ENCODE results near the gene PAX8. TPM values are rescaled to one million over a fixed set of nuclear protein-coding genes. Genes with fewer than 3 reads are reported as not detected.
"Not testable (repeated sequence)": the region's sequence is repeated elsewhere in the genome, so short reads cannot be mapped to it uniquely, and the experiment has no call there.

The PAX8 gene
- total and polyA plus RNA-seq, 8 donors, result 0.28 to 6.5 (median 1.1) TPM; not detected in 3

- WGBS, 5 donors, result 75 to 83% (median 78%) methylated on average over 2 of the region's 2 CpGs
- Histone ChIP-seq H3K4me1 (no peaks in the 10 kb centered on the region), H3K27ac (no peak overlapping the region), H3K9me3 (no peaks in the 10 kb centered on the region), H3K4me3 (no peak overlapping the region), H3K27me3 (no peaks in the 10 kb centered on the region), H3K36me3 (no peaks in the 10 kb centered on the region)
- TF ChIP-seq CTCF (IDR thresholded peaks at IDR 0.05), result no peak
- TF ChIP-seq EP300 (IDR thresholded peaks at IDR 0.05), result no peak
- no peak for TF ChIP-seq POLR2AphosphoS5 (IDR thresholded peaks at IDR 0.05)
- no peak for TF ChIP-seq POLR2A (IDR thresholded peaks at IDR 0.05)
- intact Hi-C loops (cut with DNase I; ENCODE audit: low total_unique reads), result no loop called here
- DNase-seq, result no peak
These were observed 37.4 kb upstream of the PAX8 start for GRCh38 chr2:113316085-113316484.

GRCh38 chr2:113314663-113315062, 35.9 kb upstream of the PAX8 start:
- H3K27ac ChIP-seq, result not testable (repeated sequence)

GRCh38 chr2:113314176-113314575, 35.5 kb upstream of the PAX8 start:
- intact Hi-C loops (cut with DNase I; ENCODE audit: low total_unique reads); H3K36me3 ChIP-seq; H3K9me3 ChIP-seq; DNase-seq; H3K4me3 ChIP-seq; H3K27ac ChIP-seq; H3K4me1 ChIP-seq; H3K27me3 ChIP-seq: not testable (repeated sequence)
- WGBS, 5 donors, result 60 to 83% (median 74%) methylated on average over 3 of the region's 3 CpGs

More at GRCh38 chr2:113314663-113315062, 35.9 kb upstream of the PAX8 start:
- H3K4me1 ChIP-seq; H3K36me3 ChIP-seq; intact Hi-C loops (cut with DNase I; ENCODE audit: low total_unique reads); H3K4me3 ChIP-seq; H3K27me3 ChIP-seq; DNase-seq; H3K9me3 ChIP-seq: not testable (repeated sequence)

- DNase-seq; H3K4me1 ChIP-seq; H3K4me3 ChIP-seq; H3K9me3 ChIP-seq; H3K27me3 ChIP-seq; intact Hi-C loops (cut with DNase I; ENCODE audit: low total_unique reads); H3K27ac ChIP-seq; H3K36me3 ChIP-seq: not testable (repeated sequence)
- WGBS, 5 donors, result 82 to 92% (median 84%) methylated on average over 1 of the region's 1 CpG
These were observed 33.1 kb upstream of the PAX8 start for GRCh38 chr2:113311781-113312180.

- not testable (repeated sequence) for DNase-seq, H3K27me3 ChIP-seq
- WGBS, 5 donors, result 60 to 69% (median 65%) methylated on average over 3 of the region's 3 CpGs
These were observed 32.5 kb upstream of the PAX8 start for GRCh38 chr2:113311191-113311590.

GRCh38 chr2:113309655-113310387, 31.1 kb upstream of the PAX8 start:
- DNase-seq, result no peak

More at GRCh38 chr2:113311191-113311590, 32.5 kb upstream of the PAX8 start:
- H3K9me3 ChIP-seq; H3K4me3 ChIP-seq; intact Hi-C loops (cut with DNase I; ENCODE audit: low total_unique reads); H3K4me1 ChIP-seq; H3K27ac ChIP-seq; H3K36me3 ChIP-seq: not testable (repeated sequence)

More at GRCh38 chr2:113309655-113310387, 31.1 kb upstream of the PAX8 start:
- TF ChIP-seq CTCF (IDR thresholded peaks at IDR 0.05) (no peak), POLR2AphosphoS5 (IDR thresholded peaks at IDR 0.05) (no peak), EP300 (IDR thresholded peaks at IDR 0.05) (no peak), POLR2A (IDR thresholded peaks at IDR 0.05) (no peak)
- 90 to 96% (median 94%) methylated on average over 6 of the region's 6 CpGs for WGBS, 5 donors
- no peaks in the 10 kb centered on the region for H3K4me1 ChIP-seq
- intact Hi-C loops (cut with DNase I; ENCODE audit: low total_unique reads), result no loop called here
- H3K27me3 ChIP-seq, result no peaks in the 10 kb centered on the region
- no peak overlapping the region for H3K4me3 ChIP-seq
- no peaks in the 10 kb centered on the region for H3K9me3 ChIP-seq
- no peaks in the 10 kb centered on the region for H3K36me3 ChIP-seq
- H3K27ac ChIP-seq, result no peak overlapping the region

Measured in stomach (tissue), 9 donors.